Measurements from ENCODE around the gene EGLN1.

Gene EGLN1

DNA sequence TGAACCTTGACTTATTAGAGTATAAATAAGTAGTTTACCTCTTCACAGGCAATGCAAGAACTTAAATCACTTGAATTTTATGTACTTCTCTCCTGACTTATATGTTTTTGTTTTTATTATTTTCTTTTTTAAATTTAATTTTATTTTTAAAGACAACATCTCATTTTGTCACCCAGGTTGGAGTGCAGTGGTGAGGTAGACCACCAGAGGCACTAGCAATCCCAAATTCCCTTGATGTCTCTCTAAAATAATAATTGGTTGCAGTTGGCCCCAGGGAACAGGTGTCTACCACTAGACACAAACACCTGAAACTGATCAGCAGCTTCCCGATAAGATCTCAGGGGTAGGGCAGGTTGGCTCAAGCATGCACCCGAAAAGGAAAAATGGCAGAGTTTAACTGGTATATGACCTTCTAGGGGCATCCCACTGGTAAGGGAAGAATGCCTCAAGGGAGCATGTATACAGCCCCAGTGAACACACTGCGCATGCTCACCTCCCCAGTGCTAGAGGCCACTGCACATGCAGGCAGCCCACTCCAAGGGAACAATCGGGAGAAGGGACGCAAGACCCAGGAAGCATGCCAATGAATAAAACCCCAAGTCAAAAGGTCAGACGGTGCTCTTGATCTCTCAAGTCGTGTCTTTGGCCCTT lies 99.1 kb downstream of the EGLN1 start:
- no peak for DNase-seq

DNA sequence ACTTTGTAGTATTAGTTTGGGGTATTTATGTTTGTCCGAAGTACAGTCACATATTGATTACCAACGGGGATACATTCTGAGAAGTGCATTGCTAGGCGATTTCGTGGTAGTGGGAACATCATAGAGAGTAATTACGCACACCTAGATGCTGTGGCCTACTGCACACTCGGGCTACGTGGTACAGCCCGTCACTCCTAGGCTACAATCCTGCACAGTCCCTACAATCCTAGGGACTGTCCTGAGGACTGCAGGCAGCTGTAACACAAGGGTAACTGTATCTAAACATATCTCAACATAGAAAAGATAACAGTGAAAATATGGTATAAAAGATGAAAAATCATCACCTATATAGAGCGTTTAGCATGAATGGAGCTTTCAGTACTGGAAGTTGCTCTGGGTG lies 103.0 kb downstream of the EGLN1 start:
- no peak for DNase-seq

DNA sequence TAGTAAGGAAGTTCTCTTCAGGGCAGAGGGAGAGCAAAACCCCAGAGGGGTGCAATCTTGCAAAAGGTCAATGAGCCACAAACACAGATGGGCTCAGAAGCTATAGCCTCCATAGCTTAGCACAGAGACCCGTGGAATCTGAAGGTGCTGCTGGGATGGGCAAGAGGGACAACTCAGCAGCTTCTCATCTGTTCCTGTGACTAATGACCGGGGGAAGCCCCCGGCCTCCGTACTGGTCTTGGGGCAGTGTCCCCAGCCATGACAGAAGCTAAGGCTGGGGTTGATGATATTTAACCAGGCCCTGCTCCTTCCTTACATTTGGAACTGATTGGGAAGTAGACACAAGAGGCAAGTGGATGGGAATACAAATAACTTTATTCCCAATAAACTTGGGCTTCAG lies 103.5 kb downstream of the EGLN1 start:
- DNase-seq = no peak

GRCh38 chr1:231318015-231318355 lies 104.1 kb downstream of the EGLN1 start:
- no peak for DNase-seq

- DNase-seq = no peak
Observed at GRCh38 chr1:231317306-231318014, 104.6 kb downstream of the EGLN1 start.

DNA sequence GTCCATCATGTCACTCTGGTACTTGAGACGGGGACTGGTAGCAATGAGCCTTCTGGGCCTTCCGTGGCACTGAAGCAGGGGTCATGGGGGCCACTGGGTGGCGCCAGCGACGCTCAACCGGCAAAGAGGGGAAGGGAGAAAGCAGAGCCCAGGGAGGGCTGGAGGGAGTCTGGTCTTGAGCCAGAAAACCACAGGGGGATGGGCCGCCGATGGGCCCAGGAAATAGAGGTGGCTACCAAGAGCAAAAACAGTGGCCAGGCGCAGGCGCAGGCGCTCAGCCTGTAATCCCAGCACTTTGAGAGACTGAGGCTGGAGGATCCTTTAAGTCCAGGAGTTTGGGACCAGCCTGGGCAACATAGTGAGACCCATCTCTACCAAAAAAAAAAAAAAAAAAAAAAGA lies 106.2 kb downstream of the EGLN1 start:
- DNase-seq = peak; percentile 26 to 41
